Skeletal muscle tissue (tissue), 4 donors: ENCODE results near the gene YARS1. TPM values are rescaled to one million over a fixed set of nuclear protein-coding genes. Genes with fewer than 3 reads are reported as not detected.
"Not testable (repeated sequence)": the region's sequence is repeated elsewhere in the genome, so short reads cannot be mapped to it uniquely, and the experiment has no call there.

Experiments used
- H3K27ac ChIP-seq: one replicate; pipeline ENCODE4 v1.7.0; 2013; ENCODE audit warnings: mild to moderate bottlenecking, low read depth, low read length, inconsistent platforms
- H3K27me3 ChIP-seq, 3 donors: one replicate each; pipeline ENCODE4 v1.7.0; 2013; ENCODE audit warnings: low read length in 3 of 3; ENCODE audit not compliant: control insufficient read depth in 3 of 3, insufficient read depth in 3 of 3
- H3K36me3 ChIP-seq, 3 donors: one replicate each; pipeline ENCODE4 v1.7.0; 2013; ENCODE audit warnings: low read length in 3 of 3; ENCODE audit not compliant: control insufficient read depth in 3 of 3, insufficient read depth in 3 of 3
- H3K4me1 ChIP-seq, 3 donors: one replicate each; pipeline ENCODE4 v1.7.0; 2013; ENCODE audit warnings: low read length in 3 of 3, mild to moderate bottlenecking in 3 of 3; ENCODE audit not compliant: control insufficient read depth in 3 of 3, insufficient read depth in 3 of 3
- H3K4me3 ChIP-seq, 3 donors: one replicate each; pipeline ENCODE4 v1.7.0; 2013; ENCODE audit warnings: low read length in 3 of 3
- H3K9ac ChIP-seq, 3 donors: one replicate each; pipeline ENCODE4 v1.7.0; 2013; ENCODE audit warnings: low read length in 3 of 3, mild to moderate bottlenecking in 3 of 3, moderate library complexity in 2 of 3, low read depth in 1 of 3
- H3K9me3 ChIP-seq, 3 donors: one replicate each; pipeline ENCODE4 v1.7.0; 2013; ENCODE audit warnings: low read length in 3 of 3; ENCODE audit not compliant: control insufficient read depth in 3 of 3
- total RNA-seq: library from RNA; depleted of rRNA; stranded (reverse); fragments of >200 nt; gene quantifications from one replicate; pipeline ENCODE4 v1.2.3, GENCODE V29; 2014
- donor health status: Osteomylitis.

Gene YARS1
- total RNA-seq, 1 donor from 2014 or later = 33.9 TPM

GRCh38 chr1:32804460-32804859 lies 12.7 kb downstream of the YARS1 start:
- H3K27ac ChIP-seq, H3K27me3 ChIP-seq, H3K4me1 ChIP-seq, H3K9me3 ChIP-seq, H3K9ac ChIP-seq, H3K4me3 ChIP-seq: not testable (repeated sequence)
- peaks cover 14 to 33% (median 15%) of the 10 kb centered on the region in 3 donors for H3K36me3 ChIP-seq

GRCh38 chr1:32801096-32801715 lies 16.0 kb downstream of the YARS1 start:
- Histone ChIP-seq H3K4me3 (no peak overlapping the region), H3K4me1 (no peaks in the 10 kb centered on the region), H3K27me3 (no peaks in the 10 kb centered on the region), H3K9me3 (no peaks in the 10 kb centered on the region), H3K36me3 (peaks cover 8 to 32% (median 16%) of the 10 kb centered on the region in 3 donors), H3K27ac (no peak overlapping the region), H3K9ac (no peak overlapping the region)

GRCh38 chr1:32798679-32799416 lies 18.3 kb downstream of the YARS1 start:
- H3K9me3 ChIP-seq = no peaks in the 10 kb centered on the region
- H3K27ac ChIP-seq = no peak overlapping the region
- H3K27me3 ChIP-seq = no peaks in the 10 kb centered on the region
- H3K4me3 ChIP-seq = no peak overlapping the region
- no peaks in the 10 kb centered on the region for H3K4me1 ChIP-seq
- peaks cover 10 to 27% (median 12%) of the 10 kb centered on the region in 3 donors for H3K36me3 ChIP-seq
- H3K9ac ChIP-seq = no peak overlapping the region

- no peak overlapping the region for H3K9ac ChIP-seq
- no peaks in the 10 kb centered on the region for H3K4me1 ChIP-seq
- H3K27me3 ChIP-seq = no peaks in the 10 kb centered on the region
- H3K4me3 ChIP-seq = no peak overlapping the region
- H3K27ac ChIP-seq = no peak overlapping the region
- peaks cover 10 to 29% (median 12%) of the 10 kb centered on the region in 3 donors for H3K36me3 ChIP-seq
- no peaks in the 10 kb centered on the region for H3K9me3 ChIP-seq
These were observed 19.0 kb downstream of the YARS1 start for GRCh38 chr1:32798191-32798590.

- Histone ChIP-seq H3K27me3 (no peaks in the 10 kb centered on the region), H3K9ac (no peak overlapping the region), H3K9me3 (no peaks in the 10 kb centered on the region), H3K4me1 (no peaks in the 10 kb centered on the region), H3K36me3 (peaks cover 10 to 27% (median 13%) of the 10 kb centered on the region in 3 donors), H3K4me3 (no peak overlapping the region), H3K27ac (no peak overlapping the region)
These were observed 19.7 kb downstream of the YARS1 start for GRCh38 chr1:32797456-32797855.

- H3K4me1 ChIP-seq, H3K27ac ChIP-seq, H3K4me3 ChIP-seq, H3K9ac ChIP-seq, H3K9me3 ChIP-seq, H3K27me3 ChIP-seq: not testable (repeated sequence)
- peaks cover 13 to 22% (median 15%) of the 10 kb centered on the region in 3 donors for H3K36me3 ChIP-seq
These were observed 21.4 kb downstream of the YARS1 start for GRCh38 chr1:32795763-32796162.

GRCh38 chr1:32791881-32792280 lies 25.3 kb downstream of the YARS1 start:
- Histone ChIP-seq H3K4me3 (no peak overlapping the region), H3K9ac (no peak overlapping the region), H3K4me1 (no peaks in the 10 kb centered on the region), H3K9me3 (no peaks in the 10 kb centered on the region), H3K36me3 (peaks cover 14 to 23% (median 19%) of the 10 kb centered on the region in 3 donors), H3K27ac (no peak overlapping the region), H3K27me3 (no peaks in the 10 kb centered on the region)

- H3K4me3 ChIP-seq, H3K9me3 ChIP-seq, H3K4me1 ChIP-seq, H3K27ac ChIP-seq, H3K27me3 ChIP-seq, H3K9ac ChIP-seq: not testable (repeated sequence)
- H3K36me3 ChIP-seq = peaks cover 18 to 37% (median 36%) of the 10 kb centered on the region in 3 donors
These were observed 27.8 kb downstream of the YARS1 start for GRCh38 chr1:32789356-32789755.

GRCh38 chr1:32786856-32787255 lies 30.3 kb downstream of the YARS1 start:
- H3K9me3 ChIP-seq = no peaks in the 10 kb centered on the region
- H3K27ac ChIP-seq = no peak overlapping the region
- H3K36me3 ChIP-seq = peaks cover 27 to 57% (median 49%) of the 10 kb centered on the region in 3 donors
- H3K4me3 ChIP-seq = no peak overlapping the region
- no peaks in the 10 kb centered on the region for H3K27me3 ChIP-seq
- H3K4me1 ChIP-seq = no peaks in the 10 kb centered on the region
- H3K9ac ChIP-seq = no peak overlapping the region

GRCh38 chr1:32784817-32785216 lies 32.3 kb downstream of the YARS1 start:
- H3K27me3 ChIP-seq = no peaks in the 10 kb centered on the region
- no peak overlapping the region for H3K27ac ChIP-seq
- no peak overlapping the region for H3K9ac ChIP-seq
- peaks cover 34 to 67% (median 63%) of the 10 kb centered on the region in 3 donors for H3K36me3 ChIP-seq
- H3K4me3 ChIP-seq = no peak overlapping the region
- H3K4me1 ChIP-seq = no peaks in the 10 kb centered on the region
- H3K9me3 ChIP-seq = no peaks in the 10 kb centered on the region
